GM19438 (cell line): ENCODE measurements around the gene RASGEF1C.

Experiments used
- ATAC-seq: cut with Tn5 transposase; IDR thresholded peaks from one replicate; pipeline ENCODE4 v1.9.1; 2021; ENCODE audit warnings: low read depth; ENCODE audit not compliant: unreplicated experiment

Gene RASGEF1C

DNA sequence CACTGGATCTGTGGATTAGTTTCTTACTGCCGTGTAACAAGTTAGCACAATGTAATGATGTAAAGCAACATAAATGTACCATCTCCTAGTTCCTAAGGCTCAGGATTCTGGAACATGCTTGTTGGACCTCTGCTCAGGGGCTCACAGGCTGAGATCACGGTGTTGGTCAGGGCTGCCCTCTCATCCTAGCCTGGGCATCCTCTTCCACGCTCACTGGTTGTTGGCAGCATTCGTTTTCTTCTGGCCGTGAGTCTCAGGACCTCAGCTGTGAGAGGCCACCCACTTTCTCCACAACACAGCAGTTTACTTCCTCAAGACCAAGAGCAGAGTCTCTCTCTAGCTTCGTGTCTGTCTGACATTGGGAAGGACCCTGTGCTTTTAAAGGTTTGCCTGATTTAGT, 17.3 kb downstream of the RASGEF1C start:
- no peak for ATAC-seq

DNA sequence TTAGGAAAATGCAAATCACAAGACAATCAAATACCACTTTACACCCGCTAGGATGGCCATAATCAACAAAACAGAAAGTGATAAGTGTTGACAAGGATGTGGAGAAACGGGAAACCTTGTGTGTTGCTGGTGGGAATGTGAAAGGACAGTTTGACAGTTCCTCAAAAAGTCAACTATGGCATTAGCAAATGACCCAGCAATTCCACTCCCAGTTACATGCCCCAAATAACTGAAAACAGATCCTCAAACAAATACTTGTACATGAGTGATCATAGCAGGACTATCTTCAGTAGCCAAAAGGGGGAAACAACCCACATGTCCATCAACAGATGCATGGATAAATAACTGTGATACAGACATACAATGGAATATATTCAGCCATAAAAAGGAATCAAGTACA, 21.2 kb downstream of the RASGEF1C start:
- no peak for ATAC-seq

DNA sequence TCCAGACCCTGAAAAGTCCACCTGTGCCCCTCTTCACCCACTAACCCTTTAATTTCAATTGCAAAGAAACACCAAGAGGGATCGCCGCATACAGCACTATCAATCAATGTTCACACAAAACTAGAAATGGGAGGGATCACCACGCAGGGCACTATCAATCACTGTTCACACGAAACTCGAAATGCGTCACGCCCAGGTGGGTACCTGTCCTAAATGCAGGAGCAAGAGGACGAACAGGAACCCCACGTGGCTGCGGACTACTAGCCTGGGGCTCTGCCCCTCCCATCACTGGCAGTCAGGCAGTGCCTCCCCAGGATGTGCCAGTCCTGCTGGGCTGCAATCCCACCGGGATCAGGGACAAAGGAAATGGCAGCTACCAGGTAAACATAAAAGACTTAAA, 28.2 kb downstream of the RASGEF1C start:
- no peak for ATAC-seq

DNA sequence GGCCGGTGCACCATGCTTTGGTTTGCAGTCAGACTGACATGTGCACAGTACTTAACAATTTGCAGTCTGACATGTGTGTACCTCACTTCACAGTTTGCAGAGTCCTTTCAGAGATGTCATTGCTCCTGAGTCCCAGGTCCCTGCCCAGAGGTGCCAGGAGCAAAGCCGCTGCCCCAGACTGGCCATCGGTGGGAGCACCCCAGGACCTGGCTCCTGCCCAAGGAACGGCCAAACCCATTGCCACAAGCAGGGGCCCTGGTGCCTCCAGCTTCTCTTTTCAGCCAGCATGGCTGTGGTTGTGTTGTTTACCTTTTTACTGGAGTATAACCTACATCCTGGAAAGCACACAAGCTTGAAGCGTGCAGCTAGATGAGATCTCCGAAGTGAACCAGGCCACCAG, 28.6 kb downstream of the RASGEF1C start:
- no peak for ATAC-seq

DNA sequence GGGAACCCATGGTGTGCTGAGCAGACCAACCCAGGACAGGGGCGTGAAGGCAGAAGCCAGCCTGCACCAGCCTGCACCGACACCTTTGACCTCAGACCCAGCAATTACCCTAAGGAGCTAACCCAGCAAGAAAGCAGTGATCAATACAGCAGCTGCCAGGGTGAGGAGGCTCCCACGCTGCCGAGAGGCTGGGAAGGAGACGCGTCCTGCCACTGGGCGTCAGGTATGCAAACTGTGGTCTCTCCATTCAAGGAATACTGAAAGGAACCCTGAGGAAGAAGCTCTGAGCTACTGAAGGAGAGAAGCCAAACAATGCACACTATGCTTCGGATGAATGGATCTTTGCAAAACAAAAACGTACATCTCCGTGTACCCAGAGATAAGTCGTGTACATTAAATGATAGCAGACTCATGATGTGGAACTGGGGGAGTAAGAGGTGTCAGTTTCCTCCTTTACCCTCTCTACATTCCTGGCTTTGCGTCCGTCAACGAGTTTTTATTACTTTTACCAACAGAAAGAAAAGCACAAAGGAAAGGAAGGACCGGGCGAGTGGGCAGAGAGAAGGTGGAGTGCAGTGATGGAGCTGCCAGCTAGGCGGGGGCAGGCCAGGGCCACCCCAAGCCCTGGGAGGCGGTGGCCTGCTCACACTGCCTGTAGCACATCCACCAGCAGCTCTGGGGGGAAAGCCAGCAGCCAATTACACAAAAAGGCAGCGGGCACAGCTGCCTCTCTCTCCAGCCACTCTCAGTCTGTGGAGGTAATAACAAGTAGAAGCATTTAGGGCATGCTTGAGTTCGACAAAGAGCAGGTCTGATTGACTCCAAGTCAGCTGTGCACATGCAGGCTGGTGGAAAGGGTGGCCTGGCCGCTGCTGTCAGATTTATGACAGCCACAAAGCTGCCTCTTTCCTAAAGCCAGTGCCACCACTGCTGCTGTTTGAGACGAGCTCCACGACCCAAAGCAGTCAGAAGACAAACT, 29.3 kb downstream of the RASGEF1C start:
- ATAC-seq, result no peak

DNA sequence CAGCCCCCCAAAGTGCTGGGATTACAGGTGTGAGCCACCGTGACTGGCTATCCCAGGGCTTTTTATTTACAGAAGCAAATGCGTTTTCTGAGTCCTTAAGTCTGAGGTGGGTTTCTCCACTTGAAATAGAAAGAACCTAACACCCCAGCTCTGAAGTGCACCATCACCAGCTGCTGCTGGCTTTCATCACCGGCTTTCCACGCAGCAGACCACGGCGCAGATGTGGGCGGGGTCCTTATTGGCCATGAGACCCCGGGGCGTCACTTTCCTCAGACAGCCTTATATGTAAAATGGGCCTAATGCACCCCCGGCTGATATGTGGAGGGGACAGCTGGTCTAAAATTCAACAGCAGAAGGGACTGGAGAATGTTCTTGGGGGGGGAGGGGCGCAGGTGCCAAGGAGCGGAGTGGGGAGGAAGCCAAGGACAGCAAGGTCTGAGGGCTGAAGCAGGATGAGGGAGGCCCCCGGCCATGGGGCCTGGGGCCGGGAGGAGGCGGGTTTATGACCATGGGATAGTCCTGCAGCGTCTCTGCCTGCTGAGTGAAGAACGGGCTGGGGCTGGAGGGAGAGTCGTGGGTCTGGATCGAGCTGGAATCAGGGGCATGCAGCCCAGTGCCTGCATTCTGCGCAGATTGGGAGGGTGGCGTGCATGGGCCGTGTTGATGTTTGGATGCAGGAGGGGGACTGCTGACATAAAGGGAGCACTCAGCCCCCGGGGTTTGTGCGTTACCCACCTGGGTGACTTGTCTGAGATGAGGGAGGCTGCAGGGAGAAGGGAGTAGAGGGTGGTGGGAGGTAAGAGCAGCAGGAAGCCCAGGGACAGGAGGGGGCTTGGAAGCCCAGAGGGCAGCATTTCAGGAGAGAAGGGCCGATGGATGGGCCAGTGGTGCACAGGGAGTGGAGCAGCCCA, 30.2 kb downstream of the RASGEF1C start:
- no peak for ATAC-seq

DNA sequence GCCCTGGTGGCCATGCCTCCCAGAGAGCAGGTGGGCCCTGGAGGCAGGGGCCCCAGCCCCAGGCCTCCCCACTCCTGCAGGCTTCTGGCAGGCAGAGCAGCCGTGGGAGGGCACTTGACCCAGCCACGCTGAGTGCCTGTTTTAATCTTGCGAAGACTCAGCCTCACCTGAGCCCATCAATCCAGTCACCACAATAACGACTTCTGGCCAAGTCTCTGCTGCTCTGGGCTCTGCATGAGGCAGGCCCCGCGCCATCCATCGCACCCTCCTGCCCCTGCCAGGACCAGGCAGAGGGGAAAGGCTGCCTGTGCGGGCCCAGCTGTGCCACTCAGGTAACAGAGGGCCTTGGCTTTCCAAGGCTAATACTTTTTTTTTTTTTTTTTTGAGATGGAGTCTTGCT, 32.8 kb downstream of the RASGEF1C start:
- ATAC-seq, result no peak

DNA sequence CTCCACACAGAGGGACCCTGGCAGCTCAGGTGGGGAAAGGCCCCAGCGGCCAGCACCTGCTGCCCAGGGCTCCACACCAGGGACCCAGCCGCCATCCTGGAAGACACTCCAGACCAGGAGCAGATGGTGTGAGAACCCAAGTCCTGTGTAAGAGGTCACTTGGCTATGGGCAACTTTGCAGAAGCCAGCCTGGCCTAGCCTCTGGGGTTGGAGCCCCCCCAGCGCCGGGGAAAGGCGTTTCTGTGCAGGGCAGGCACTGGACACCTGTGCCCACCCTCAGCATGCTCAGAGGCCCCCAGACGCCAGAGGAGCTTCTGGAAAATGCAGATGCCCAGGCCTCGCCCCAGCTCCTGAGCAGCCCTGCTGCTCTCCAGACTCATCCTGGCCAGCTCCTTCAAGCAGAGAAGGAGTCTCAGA, 34.0 kb downstream of the RASGEF1C start:
- ATAC-seq, result no peak

DNA sequence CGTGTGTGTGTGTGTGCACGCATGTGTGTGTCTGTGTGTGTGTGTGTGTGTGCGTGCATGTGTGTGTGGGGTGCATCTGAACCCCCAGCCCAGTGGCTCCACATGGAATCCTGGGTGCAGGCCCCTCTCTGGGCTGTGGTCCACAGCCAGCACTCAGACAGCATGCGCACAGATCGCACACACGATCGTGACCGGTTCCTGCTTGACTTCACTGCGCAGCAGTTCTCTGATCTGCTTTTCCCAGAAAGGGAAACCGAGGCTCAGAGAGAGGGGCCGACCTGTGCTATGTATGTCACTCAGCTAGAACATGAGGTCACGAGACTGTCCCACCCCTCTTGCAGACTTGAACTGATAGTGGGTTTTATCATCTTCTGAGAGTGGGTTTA, 34.4 kb downstream of the RASGEF1C start:
- no peak for ATAC-seq

DNA sequence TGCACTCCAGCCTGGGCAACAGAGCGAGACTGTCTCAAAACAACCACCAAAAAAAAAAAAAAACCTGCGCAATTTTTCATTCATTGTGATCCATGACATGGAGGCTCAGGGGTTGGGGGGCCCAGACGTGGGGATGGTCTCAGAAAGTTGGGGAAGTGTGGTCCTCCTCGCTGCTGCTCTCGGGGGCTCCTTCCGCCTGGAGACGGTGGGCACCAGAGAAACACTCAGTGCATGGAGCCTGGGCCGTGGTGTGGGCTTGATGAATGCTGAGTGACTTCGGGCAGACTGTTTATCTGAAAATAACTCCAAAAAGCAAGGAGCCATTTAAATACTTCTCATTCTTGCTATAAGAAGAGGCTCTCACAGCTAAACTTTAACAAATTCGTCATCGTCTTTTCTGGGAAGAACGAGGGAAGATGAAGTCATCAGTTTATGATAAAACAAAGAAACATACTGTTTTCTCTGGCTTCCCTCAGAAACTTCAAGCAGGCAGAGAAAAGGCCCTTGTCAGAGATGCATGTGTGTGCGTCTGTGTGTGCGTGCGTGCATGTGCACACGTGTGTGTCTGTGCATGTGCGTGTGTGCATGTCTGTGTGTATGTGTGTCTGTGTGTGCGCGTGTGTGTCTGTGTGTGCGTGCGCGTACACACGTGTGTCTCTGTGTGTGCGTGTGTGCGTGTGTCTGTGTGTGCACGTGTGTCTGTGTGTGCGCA, 35.0 kb downstream of the RASGEF1C start:
- ATAC-seq, result no peak

DNA sequence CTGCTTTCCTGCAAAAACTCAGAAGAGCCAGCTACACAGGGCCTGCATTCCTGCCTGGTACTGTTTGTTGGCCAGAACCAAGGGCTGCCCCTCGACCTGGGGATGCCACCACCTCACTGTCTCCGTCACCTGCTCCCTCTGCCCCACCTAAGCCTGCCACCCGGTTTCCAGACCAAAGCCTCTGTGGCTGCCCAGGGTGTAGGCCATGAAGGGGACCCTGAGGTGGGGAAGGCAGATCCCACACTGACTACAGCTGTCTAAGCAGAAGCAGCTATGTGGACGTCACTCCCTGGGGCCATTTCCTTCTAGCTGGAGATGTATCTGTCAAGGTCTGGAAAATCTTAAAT, 35.8 kb downstream of the RASGEF1C start:
- ATAC-seq, result no peak

DNA sequence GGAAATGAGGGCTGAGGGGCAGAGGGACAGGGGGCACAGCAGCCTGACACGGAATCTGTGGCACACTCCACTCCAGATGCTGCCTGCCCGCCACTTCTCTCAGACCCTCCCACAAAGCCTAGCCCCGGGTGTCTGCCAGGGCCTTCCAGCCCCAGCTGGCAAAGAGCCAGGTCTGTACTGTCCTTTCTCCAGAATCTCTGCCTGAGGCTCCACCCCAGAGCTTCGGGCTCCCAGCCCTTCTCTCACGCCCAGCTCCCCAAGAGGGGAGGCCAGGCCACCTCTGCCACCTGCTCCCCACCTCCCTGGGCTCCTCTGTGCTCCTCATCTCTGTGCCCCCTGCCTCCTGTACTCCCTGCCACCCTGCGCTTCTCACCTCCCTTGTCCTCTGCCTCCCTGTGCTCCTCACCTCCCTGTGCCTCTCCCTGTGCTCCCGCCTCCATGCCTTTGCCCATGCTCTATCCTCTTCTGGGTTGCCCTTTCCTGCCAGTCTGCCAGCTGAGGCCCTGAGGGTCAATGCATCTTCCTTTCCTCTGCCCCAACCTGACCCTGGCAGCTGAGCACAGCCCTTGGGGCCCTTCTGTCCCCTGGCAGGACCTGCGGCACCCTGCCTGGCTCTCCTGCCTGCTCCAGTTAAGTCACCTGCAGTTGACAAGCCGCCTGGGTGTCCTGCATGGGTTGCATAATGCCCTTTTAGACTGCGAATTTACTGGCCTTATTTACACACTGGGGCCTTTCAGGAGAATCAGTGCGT, 36.4 kb downstream of the RASGEF1C start:
- ATAC-seq, result no peak

DNA sequence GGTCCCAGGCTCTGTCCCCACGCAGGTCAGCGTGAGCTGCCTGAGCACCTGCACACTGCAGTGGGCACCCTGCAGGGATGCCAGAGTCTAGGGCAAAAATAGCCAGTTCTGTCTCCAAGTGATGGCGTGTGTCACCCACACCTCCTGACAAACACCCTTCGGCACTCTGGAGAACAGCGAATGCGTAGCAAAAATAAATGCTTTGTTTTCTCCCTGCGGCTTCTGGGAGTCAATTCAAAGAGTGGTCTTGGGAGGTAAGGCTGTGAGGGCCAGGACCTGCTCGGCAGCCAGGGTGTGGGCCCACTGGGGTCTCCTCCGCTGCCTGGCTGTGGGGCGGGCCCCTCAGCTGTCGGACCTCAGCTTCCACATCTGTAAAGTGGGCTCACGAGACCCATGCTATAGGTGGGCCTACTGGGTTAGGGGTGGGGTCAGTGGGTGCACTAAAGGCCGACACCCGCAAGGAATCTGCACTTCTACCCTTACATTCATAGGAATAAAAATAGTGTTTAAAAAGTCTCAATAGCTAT, 37.4 kb downstream of the RASGEF1C start:
- ATAC-seq, result no peak

DNA sequence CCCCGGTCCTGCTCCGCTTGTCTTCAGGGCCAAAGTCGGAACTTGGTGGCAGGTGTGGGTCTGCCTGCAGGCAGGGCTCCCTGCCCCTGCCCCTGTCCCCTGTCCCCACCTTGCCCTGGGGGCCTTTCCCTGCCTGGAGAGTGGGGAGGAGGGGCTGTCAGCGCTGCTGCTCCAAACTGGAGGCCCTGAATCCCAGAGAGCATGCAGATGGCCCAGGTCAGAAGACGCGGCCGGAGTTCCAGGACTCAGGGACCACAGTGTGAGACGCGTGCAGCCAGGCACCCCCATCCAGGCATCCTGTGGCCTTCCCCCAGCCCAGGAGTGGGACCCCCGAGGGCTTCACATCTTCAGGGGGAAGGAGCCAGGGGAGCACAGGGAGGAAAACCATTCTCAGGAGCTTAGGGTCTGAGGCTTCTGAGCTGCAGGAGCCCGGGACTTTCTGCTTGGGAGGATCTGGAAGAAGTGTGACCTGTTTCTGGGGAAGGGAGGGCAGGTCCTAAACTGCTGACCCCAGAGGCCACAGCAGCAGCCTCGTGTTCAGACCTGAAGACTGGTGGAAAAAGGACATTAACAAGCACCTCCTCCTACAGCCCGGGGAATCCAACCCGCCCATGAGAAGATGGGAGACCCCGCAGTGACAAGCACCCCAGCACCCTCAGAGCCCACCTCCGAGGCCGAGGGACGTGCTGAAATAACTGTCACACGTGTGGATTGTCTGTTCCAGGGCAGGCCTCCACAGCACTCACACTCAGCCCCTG, 38.0 kb downstream of the RASGEF1C start:
- ATAC-seq, result no peak

DNA sequence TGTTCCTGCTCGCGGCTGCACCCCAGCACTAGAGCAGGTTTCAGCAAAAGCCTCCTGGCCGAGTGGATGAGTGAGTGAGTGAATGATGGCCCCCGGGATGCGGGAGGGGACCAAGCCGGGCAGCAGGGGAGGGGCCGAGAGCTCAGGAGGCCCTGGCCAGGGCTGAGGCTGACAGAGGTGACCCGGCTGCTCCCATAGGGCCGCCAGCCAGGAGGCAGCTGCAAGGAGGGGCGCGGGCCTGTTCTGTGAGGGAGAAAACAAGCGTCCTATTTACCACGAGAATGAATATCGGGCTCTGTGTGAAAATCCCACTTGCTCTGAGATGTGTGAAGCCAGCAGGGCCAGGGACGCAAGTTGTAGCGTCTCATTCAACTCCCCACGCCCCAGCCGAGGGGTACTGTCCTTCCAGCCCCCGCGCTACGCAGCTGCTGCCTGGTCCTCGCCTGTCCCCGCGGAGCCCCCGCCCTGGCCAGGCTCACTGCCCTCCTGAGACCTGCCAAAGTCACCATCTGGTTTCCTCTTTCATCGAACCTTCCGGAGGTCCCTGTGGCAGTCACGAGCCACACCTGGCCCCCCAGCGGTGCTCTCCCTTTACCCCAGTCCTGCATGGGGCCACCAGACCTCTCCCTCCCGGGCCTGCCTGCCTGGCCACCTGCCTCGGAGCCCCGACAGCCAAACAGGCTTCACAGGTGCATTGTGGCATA, 38.8 kb downstream of the RASGEF1C start:
- no peak for ATAC-seq

DNA sequence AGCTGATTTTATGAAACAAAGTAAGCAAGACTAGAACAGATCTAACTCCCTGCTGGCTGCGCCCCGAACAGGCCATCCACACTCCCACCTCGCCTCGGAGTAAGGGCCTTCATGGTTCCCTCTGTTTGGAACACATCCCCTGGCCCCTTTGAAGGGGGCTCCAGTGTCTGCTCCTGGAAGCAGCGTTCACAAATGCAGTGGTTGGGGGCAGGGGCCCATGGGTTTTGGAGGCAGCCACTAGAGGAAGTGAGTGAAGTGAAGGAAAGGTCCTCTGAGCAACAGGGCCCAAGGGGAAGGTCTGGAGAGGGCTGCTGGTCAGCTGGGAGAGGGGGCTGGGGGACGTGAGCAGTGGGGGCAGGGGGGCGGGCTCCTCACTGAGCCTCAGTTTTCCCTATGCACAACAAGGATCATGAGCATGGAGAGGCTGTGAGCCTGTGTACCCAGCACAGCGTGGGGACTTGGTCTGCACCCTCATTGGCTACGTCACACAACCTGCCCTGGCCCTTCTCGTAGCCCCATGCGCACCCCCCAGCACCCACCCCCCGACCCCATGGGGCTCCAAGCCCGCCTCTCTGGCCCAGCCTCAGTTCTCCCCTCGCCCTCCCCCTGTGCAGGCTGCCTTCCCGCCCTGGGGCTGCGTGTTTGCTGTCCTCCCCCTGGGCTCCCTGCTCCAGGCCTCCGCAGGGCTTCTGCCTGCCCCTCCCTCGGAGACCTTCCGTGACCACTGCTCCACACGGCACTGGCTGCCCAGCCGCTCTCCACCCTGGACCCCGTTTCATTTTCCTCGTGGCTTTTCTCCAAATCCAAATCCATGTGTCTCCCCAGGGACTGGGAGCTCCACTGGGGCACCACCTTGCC, 39.5 kb downstream of the RASGEF1C start:
- no peak for ATAC-seq

DNA sequence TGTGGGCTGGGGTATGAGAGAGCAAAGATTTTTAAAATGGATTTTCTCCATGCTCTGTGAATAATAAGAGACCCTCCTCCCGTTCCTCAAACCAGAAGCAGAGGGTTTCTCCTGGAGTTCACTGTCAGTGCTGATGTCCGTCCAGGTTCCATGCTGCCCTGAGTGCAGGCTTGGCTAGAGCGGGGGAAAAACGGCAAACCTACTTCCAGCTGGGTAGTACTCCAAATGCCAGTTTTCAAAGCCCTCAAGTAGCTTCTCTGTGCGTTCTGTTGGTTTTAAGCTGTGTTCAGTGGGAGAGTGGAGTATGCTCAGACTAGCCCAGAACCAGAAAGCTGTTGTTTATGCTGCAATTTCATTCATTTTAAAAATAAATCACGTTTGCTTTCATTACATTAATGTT, 40.3 kb downstream of the RASGEF1C start:
- ATAC-seq, result no peak

DNA sequence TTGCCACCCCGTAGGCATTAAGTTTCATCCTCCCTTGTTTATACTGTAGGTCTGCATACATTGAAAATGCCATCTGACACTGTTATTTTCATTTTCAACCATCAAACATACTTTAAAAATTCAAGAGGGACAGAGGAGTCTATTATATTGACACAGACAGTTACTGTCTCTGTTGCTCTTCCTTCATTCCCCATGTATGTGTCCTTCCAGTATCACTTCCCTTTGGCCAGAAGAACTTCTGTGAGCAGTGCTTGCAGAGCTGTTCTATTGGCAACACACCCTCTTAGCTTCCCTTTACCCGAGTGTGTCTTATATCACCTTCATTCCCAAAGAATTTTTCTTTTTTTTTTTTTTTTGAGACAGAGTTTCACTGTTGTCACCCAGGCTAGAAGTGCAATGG, 42.8 kb downstream of the RASGEF1C start:
- no peak for ATAC-seq
